GM19099 (cell line): ENCODE measurements around the gene TMIE.

ENCODE experiments used
- POLR2A ChIP-seq: IDR thresholded peaks from 3 replicates; pipeline ENCODE4 v1.6.1; 2011; ENCODE audit warnings: low read depth; ENCODE audit not compliant: insufficient read length; ENCODE audit errors: extremely low read depth

The TMIE gene

DNA sequence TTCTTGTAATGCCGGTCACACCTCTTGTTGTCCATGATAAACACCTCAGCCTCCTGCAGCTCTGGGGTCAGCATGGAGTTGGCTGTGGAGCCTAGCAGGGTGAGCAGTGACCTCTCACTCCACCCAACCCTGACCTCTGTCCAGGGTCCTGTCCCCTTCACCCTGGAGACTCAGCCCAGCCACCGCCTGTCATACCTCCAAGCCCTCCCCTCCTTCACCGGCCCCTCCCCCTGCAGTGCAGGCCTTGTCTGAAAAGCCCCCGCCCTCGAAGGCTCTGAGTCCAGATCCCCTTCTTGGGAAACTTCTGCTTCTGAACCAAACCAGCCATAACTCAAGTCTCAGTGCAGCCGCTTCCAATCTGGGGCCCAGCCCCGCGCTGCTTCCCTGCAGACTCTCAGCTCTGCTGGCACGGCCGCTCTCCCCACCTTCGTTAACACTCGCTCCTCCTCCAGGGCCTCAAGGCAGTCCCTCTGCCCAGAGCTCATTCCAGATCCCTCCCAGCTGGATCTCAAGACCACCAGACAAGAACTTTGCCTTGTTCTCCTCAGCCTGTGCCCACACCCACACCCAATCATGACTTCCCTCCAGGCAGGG, 41.9 kb downstream of the TMIE start:
- no peak for TF ChIP-seq POLR2A

DNA sequence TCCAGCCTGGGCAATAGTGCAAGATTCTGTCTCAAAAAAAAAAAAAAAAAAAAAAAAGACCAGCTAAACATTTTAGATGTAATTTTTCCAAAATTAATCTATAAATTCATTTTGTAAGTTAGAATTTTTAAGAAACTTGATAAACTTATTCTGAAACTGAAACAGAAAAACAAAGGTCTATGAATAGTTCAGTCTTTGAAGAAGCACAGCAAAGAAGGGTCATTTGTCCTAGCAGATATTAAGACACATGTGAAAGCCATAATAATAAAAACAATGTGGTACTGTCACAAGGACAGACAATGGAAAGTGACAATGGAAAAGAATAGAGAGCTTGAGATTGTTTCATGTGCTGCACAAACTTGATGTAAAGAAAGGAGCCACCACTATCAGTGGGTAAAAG, 45.5 kb downstream of the TMIE start:
- TF ChIP-seq POLR2A = no peak

DNA sequence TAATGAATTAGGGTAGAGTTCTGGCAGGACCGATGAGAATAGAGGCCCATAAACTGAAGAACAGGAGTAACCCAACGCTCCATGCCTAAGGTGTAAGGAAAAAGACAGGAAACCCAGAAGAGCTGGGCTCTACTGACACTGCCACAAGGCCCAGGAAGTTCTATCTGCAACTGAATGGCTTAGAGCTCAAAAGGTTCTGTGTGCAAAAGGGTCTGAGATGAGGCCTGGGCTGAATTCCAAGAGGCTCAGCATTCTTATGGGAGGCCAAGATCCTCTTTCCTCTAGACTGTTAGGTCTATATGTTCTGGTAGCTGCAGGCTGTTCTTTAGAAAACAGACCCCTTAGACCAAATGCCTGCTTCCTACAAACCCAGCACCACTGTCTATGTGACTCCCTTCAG, 47.0 kb downstream of the TMIE start:
- no peak for TF ChIP-seq POLR2A

DNA sequence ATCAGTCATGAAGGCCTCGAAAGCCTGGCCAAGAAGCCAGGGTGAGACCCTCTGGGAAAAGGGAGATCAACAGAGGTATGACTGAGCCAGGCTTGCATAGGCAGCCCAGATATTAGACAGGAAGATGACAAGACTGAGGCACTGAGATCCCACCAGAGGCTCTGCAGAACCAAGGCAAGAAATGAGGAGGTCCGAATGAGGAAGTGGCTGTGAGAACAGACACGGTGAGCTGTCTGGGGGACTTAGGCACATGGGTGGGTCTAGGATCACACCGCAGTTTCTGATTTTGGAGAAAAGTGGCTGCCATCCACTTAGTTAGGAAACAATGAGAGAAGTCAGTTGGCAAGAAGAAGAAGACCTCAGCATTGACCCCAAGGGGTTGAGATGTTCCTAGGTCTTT, 47.9 kb downstream of the TMIE start:
- no peak for TF ChIP-seq POLR2A

DNA sequence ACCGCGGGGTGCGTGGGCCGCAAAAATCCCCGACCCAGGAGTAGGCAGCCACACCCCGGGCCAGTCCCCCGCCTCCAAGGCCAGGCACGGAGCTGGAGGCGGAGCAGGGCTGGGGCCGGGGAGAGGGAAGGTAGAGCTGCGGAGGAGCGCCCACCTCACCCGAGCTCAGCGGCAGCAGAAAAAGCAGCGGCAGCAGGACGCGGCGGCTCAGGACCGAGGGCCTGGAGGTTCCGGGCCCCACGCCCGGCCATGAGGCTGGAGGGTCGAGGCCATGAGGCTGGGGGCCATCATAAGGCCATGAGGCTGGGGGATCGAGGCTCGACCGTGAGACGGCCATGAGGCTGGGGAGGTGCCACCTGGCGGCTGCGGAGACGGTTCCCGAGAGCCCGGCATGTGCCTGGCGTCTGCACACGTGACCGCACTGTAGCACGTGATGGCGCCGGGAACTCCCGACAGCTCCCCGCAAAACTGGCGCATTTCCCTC, 49.4 kb downstream of the TMIE start:
- no peak for TF ChIP-seq POLR2A

DNA sequence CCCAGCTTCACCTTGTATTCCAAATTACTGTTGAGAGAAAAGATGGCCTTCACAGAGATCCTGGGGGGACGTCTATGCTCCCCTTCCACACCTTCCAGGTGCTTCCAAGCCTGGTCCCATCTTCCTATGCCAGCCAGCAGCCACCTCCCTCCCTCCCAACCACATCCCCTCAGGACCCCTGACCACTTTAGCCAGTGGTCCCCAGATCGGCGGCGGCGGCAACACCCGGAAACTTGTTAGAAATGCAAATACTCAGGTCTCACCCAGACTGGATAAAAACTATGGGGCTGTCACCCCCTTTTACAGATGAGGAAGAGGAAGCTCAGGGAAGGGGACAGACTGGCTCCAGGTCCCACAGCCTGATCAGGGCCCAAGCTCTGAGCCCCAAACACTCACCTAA, 54.5 kb downstream of the TMIE start:
- TF ChIP-seq POLR2A = no peak

DNA sequence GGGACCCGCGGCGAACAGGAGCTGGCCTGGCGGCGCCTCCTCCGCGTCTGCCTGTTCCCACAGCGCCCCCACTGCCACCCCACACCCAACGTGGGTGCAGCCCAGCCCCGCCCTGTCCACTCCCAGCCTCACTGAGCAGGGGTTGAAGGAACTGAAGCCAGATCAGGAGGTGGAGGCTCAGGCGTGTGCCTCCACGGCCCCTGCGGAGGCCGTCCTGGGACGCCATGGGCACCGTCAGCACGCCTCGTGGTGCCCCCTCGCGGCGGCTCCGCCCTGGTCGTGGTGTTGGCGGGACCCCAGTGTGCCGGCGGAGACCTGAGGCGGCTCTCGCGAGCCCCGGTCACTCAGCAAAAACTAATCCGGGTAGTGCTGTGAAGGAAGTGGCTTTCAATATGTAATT, 55.5 kb downstream of the TMIE start:
- TF ChIP-seq POLR2A = no peak

DNA sequence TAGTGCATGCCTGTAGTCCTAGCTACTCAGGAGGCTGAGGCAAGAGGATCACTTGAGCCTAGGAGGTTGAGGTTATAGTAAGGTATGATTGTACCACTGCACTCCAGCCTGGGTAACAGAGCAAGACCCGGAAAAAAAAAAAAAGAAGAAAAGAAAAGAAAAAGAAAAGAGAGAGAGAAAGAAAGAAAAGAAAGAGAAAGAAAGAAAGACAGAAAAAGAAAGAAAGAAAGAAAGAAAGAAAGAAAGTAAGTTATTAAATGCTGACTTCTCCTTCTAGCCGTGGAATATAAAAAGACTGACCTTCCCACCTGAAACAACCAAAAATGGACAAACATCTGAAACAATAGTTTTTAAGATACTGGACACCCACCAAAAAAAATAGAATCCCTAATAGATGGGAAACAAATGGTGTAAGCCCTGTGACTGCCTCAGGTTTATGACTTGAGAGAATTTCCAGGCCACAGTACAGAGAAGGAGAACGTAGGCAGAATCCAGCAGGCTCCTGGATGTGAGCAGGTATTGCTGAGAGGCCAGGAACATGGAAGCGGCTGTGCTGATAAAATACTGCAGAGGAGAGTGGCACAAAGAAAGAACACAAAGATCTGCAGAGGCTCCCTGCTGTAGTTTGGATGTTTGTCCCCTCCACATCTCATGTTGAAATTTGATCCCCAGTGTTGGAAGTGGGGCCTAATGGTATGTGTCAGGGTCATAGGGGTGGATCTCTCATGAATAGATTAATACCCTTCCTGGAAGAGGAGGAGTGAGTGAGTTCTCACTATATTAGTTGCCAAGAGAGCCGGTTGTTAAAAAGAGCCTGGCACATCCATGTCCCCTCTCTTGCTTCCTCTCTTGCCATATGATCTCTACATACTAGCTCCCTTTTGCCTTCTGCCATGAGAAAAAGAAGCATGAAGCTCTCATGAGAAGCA, 58.3 kb downstream of the TMIE start:
- no peak for TF ChIP-seq POLR2A
